Smooth muscle cell of the umbilical artery (primary cell): Measurements from ENCODE around the gene CDK8. TPM values are rescaled to one million over a fixed set of nuclear protein-coding genes. Genes with fewer than 3 reads are reported as not detected.

Source experiments
- total RNA-seq: library from RNA; depleted of rRNA; stranded (reverse); fragments of >200 nt; gene quantifications from 2 replicates; pipeline ENCODE4 v1.2.3, GENCODE V29; 2014

The CDK8 gene
- total RNA-seq, result 20.5 and 25.0 TPM in 2 replicates

DNA sequence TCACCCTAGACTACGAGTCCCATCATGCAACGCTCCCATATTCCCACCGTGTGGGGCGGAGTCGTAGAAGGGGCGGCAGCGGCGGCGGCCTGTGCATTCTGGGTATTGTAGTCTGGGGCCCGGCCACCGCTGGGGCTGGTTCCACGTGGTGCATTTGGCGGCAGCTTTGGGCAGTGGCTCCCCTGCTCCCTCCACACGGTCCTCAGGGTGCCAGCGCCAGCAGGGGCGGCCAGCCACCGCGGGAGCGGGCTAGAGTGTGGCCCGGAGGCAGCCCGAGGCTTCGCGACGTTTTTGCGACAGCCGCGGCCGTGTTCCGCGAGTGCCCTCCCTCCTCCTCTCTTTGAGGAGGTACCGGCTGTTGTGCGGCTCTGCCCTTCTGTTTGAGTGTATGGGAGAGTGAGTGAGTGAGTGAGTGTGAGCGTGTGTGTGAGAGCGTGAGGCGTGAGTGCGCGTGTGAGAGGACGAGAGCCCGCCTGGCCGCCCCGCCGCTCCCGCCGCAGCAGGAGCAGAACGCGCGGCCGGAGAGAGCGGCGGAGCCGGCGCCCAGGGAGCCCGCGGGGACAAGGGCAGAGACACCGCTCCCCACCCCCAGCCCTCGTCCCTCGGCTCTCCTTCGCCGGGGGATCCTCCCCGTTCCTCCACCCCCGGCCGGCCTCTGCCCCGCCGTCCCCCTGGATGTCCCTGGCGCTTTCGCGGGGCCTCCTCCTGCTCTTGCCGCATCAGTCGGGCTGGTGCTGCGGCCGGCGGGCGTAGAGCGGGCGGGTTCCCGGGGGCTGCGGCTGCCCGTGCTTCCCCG lies at the start of gene CDK8:
CDK8 (plus strand) TSS at position 343 of the 796 bp plus-strand sequence. CDS start 513 bp downstream, outside the sequence.

DNA sequence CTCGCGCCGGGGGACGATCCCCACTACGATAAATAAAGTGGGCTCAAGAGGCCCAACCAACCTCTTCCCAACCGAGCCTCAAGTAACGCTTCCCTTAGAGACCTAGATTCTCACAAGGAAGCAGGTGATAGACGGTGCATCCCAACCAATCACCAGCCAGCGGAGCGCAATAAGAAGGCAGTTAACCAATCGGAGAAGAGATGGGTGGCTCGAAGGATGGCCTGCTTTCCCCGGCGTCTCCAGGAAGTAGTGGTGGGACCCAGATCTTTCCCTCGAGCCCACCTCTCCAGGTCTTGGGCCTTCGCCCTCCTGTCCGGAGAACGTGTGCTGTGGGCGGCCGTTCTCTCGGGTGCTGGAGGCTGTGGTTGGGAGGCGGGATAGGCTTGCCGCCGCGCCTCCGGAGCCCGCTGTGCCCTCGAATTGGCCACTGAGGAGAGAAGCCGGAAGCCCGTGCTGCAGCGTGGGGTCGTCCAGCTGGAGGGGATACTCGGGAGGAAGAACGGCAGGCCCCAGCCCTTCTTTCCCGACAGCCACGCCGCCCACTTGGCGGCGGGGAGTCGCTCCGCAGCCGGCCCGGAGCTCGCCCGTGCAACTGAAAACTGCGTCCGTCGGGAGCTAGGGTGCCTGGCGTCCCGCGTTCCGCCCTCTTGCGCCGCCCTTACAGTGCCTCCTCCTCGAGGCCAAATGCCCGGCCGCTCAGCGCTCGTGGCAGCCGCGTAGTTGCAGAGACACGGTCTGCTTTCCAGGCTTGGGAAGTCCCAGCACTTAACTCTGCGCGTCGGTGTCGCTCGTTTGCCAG lies 32.0 kb upstream of the CDK8 start, which contains the start of gene RNF6:
RNF6 (minus strand) TSS at position 594 of the 799 bp plus-strand sequence. CDS start 2,665 bp downstream, outside the sequence.

Other genes with a start within 250 kb of the CDK8 start
- under 0.01 and 0.09 TPM in 2 replicates for gene SHISA2, start 202.1 kb upstream of the CDK8 start, total RNA-seq
- 59.1 and 68.8 TPM in 2 replicates for gene RNF6, start 31.8 kb upstream of the CDK8 start, total RNA-seq